ENCODE results near the gene SETDB2.

The SETDB2 gene

GRCh38 chr13:49497272-49497671, 53.2 kb downstream of the SETDB2 start:
- no peaks in the 10 kb centered on the region for H3K9me3 Mint-ChIP-seq
- no peak for ATAC-seq (replicated peaks; ENCODE audit: extremely low read depth, poor library complexity, severe bottlenecking)

GRCh38 chr13:49498206-49498605, 54.1 kb downstream of the SETDB2 start:
- Mint-ChIP-seq H3K27me3 (no peaks in the 10 kb centered on the region), H3K4me3 (peak overlapping the region; percentile 91), H3K36me3 (ENCODE audit: insufficient read depth) (peaks cover 20% of the 10 kb centered on the region), H3K9me3 (no peaks in the 10 kb centered on the region), H3K4me1 (peaks cover 51% of the 10 kb centered on the region), H3K27ac (ENCODE audit: low read depth) (peak overlapping the region; percentile 81)
- no peak for ATAC-seq (replicated peaks; ENCODE audit: extremely low read depth, poor library complexity, severe bottlenecking)
- DNase-seq (ENCODE audit: low spot score in 2 of 2): no peak

More at GRCh38 chr13:49497272-49497671, 53.2 kb downstream of the SETDB2 start:
- H3K36me3 Mint-ChIP-seq (ENCODE audit: insufficient read depth): peaks cover 14% of the 10 kb centered on the region
- H3K27ac Mint-ChIP-seq (ENCODE audit: low read depth): peak overlapping the region; percentile 81
- no peaks in the 10 kb centered on the region for H3K27me3 Mint-ChIP-seq
- H3K4me1 Mint-ChIP-seq: peaks cover 44% of the 10 kb centered on the region
- DNase-seq (ENCODE audit: low spot score in 2 of 2): no peak
- H3K4me3 Mint-ChIP-seq: peak overlapping the region; percentile 91

- Mint-ChIP-seq H3K27ac (ENCODE audit: low read depth) (peak overlapping the region; percentile 81), H3K4me1 (peaks cover 60% of the 10 kb centered on the region), H3K9me3 (no peaks in the 10 kb centered on the region), H3K4me3 (no peak overlapping the region), H3K36me3 (ENCODE audit: insufficient read depth) (peaks cover 24% of the 10 kb centered on the region), H3K27me3 (no peaks in the 10 kb centered on the region)
- DNase-seq (ENCODE audit: low spot score in 2 of 2): no peak
- ATAC-seq (replicated peaks; ENCODE audit: extremely low read depth, poor library complexity, severe bottlenecking): no peak
Observed at GRCh38 chr13:49499889-49500660, 56.0 kb downstream of the SETDB2 start.

- peaks cover 26% of the 10 kb centered on the region for H3K36me3 Mint-ChIP-seq (ENCODE audit: insufficient read depth)
- H3K9me3 Mint-ChIP-seq: no peaks in the 10 kb centered on the region
- peaks cover 65% of the 10 kb centered on the region for H3K4me1 Mint-ChIP-seq
- no peak overlapping the region for H3K4me3 Mint-ChIP-seq
- H3K27me3 Mint-ChIP-seq: no peaks in the 10 kb centered on the region
- DNase-seq (ENCODE audit: low spot score in 2 of 2) (no peak), ATAC-seq (replicated peaks; ENCODE audit: extremely low read depth, poor library complexity, severe bottlenecking) (no peak)
- no peak overlapping the region for H3K27ac Mint-ChIP-seq (ENCODE audit: low read depth)
Observed at GRCh38 chr13:49502954-49503353, 58.9 kb downstream of the SETDB2 start.

- Mint-ChIP-seq H3K9me3 (no peaks in the 10 kb centered on the region), H3K4me1 (peaks cover 55% of the 10 kb centered on the region), H3K36me3 (ENCODE audit: insufficient read depth) (peaks cover 25% of the 10 kb centered on the region), H3K4me3 (no peak overlapping the region), H3K27me3 (no peaks in the 10 kb centered on the region), H3K27ac (ENCODE audit: low read depth) (no peak overlapping the region)
- no peak for DNase-seq (ENCODE audit: low spot score in 2 of 2)
- no peak for ATAC-seq (replicated peaks; ENCODE audit: extremely low read depth, poor library complexity, severe bottlenecking)
Observed at GRCh38 chr13:49503951-49504350, 59.9 kb downstream of the SETDB2 start.

- Mint-ChIP-seq H3K27me3 (no peaks in the 10 kb centered on the region), H3K27ac (ENCODE audit: low read depth) (no peak overlapping the region), H3K4me1 (peaks cover 44% of the 10 kb centered on the region), H3K4me3 (no peak overlapping the region), H3K36me3 (ENCODE audit: insufficient read depth) (peaks cover 49% of the 10 kb centered on the region), H3K9me3 (no peaks in the 10 kb centered on the region)
- ATAC-seq (replicated peaks; ENCODE audit: extremely low read depth, poor library complexity, severe bottlenecking) (no peak), DNase-seq (ENCODE audit: low spot score in 2 of 2) (no peak)
Observed at GRCh38 chr13:49512578-49512977, 68.5 kb downstream of the SETDB2 start.

GRCh38 chr13:49516467-49516866, 72.4 kb downstream of the SETDB2 start:
- Mint-ChIP-seq H3K27me3 (no peaks in the 10 kb centered on the region), H3K36me3 (ENCODE audit: insufficient read depth) (peaks cover 55% of the 10 kb centered on the region), H3K27ac (ENCODE audit: low read depth) (peak overlapping the region; percentile 52), H3K4me1 (peaks cover 27% of the 10 kb centered on the region), H3K4me3 (no peak overlapping the region), H3K9me3 (no peaks in the 10 kb centered on the region)
- ATAC-seq (replicated peaks; ENCODE audit: extremely low read depth, poor library complexity, severe bottlenecking) (no peak), DNase-seq (ENCODE audit: low spot score in 2 of 2) (no peak)

GRCh38 chr13:49517461-49517860, 73.4 kb downstream of the SETDB2 start:
- Mint-ChIP-seq H3K36me3 (ENCODE audit: insufficient read depth) (peaks cover 59% of the 10 kb centered on the region), H3K4me1 (peaks cover 20% of the 10 kb centered on the region), H3K27me3 (no peaks in the 10 kb centered on the region), H3K27ac (ENCODE audit: low read depth) (peak overlapping the region; percentile 52), H3K9me3 (no peaks in the 10 kb centered on the region), H3K4me3 (no peak overlapping the region)
- no peak for DNase-seq (ENCODE audit: low spot score in 2 of 2)
- ATAC-seq (replicated peaks; ENCODE audit: extremely low read depth, poor library complexity, severe bottlenecking): no peak

GRCh38 chr13:49521224-49521623, 77.2 kb downstream of the SETDB2 start:
- no peak for ATAC-seq (replicated peaks; ENCODE audit: extremely low read depth, poor library complexity, severe bottlenecking)
- Mint-ChIP-seq H3K4me1 (peaks cover 10% of the 10 kb centered on the region), H3K36me3 (ENCODE audit: insufficient read depth) (peaks cover 51% of the 10 kb centered on the region), H3K4me3 (no peak overlapping the region), H3K9me3 (no peaks in the 10 kb centered on the region), H3K27me3 (no peaks in the 10 kb centered on the region), H3K27ac (ENCODE audit: low read depth) (no peak overlapping the region)
- DNase-seq (ENCODE audit: low spot score in 2 of 2): no peak

GRCh38 chr13:49524740-49525501, 80.8 kb downstream of the SETDB2 start:
- no peak overlapping the region for H3K27ac Mint-ChIP-seq (ENCODE audit: low read depth)

GRCh38 chr13:49527123-49527522, 83.0 kb downstream of the SETDB2 start:
- Mint-ChIP-seq H3K9me3 (no peaks in the 10 kb centered on the region), H3K27me3 (no peaks in the 10 kb centered on the region), H3K36me3 (ENCODE audit: insufficient read depth) (peaks cover 35% of the 10 kb centered on the region), H3K4me3 (no peak overlapping the region), H3K4me1 (peaks cover 5% of the 10 kb centered on the region), H3K27ac (ENCODE audit: low read depth) (no peak overlapping the region)
- no peak for ATAC-seq (replicated peaks; ENCODE audit: extremely low read depth, poor library complexity, severe bottlenecking)
- DNase-seq (ENCODE audit: low spot score in 2 of 2): no peak

More at GRCh38 chr13:49524740-49525501, 80.8 kb downstream of the SETDB2 start:
- DNase-seq (ENCODE audit: low spot score in 2 of 2) (no peak), ATAC-seq (replicated peaks; ENCODE audit: extremely low read depth, poor library complexity, severe bottlenecking) (peak; percentile 36)
- Mint-ChIP-seq H3K9me3 (no peaks in the 10 kb centered on the region), H3K27me3 (no peaks in the 10 kb centered on the region), H3K4me1 (no peaks in the 10 kb centered on the region), H3K4me3 (no peak overlapping the region), H3K36me3 (ENCODE audit: insufficient read depth) (peaks cover 51% of the 10 kb centered on the region)

- no peak for ATAC-seq (replicated peaks; ENCODE audit: extremely low read depth, poor library complexity, severe bottlenecking)
- Mint-ChIP-seq H3K4me1 (peaks cover 5% of the 10 kb centered on the region), H3K27me3 (no peaks in the 10 kb centered on the region), H3K36me3 (ENCODE audit: insufficient read depth) (peaks cover 34% of the 10 kb centered on the region), H3K9me3 (no peaks in the 10 kb centered on the region), H3K27ac (ENCODE audit: low read depth) (no peak overlapping the region), H3K4me3 (no peak overlapping the region)
- no peak for DNase-seq (ENCODE audit: low spot score in 2 of 2)
Observed at GRCh38 chr13:49528161-49528560, 84.1 kb downstream of the SETDB2 start.

GRCh38 chr13:49530457-49530856, 86.4 kb downstream of the SETDB2 start:
- H3K36me3 Mint-ChIP-seq (ENCODE audit: insufficient read depth): peaks cover 32% of the 10 kb centered on the region
- no peak for DNase-seq (ENCODE audit: low spot score in 2 of 2)
- peaks cover 5% of the 10 kb centered on the region for H3K4me1 Mint-ChIP-seq
- no peak for ATAC-seq (replicated peaks; ENCODE audit: extremely low read depth, poor library complexity, severe bottlenecking)
- peak overlapping the region; percentile 70 for H3K27ac Mint-ChIP-seq (ENCODE audit: low read depth)
- no peaks in the 10 kb centered on the region for H3K27me3 Mint-ChIP-seq
- no peak overlapping the region for H3K4me3 Mint-ChIP-seq
- H3K9me3 Mint-ChIP-seq: no peaks in the 10 kb centered on the region

All from central memory CD8-positive, alpha-beta T cell (primary cell).